Heart right ventricle (tissue), 16 donors: ENCODE measurements around the gene RARG. TPM values are rescaled to one million over a fixed set of nuclear protein-coding genes. Genes with fewer than 3 reads are reported as not detected.

Source experiments
- ATAC-seq, 8 donors: fragments of 200-7000 bp; cut with Tn5 transposase; one replicate each; pipeline ENCODE4 v1.9.1; 2020; ENCODE audit warnings: mild to moderate bottlenecking in 8 of 8, moderate library complexity in 8 of 8, moderate number of reproducible peaks in 1 of 8
- DNase-seq, 2 donors: peaks; one replicate each; pipeline ENCODE4 v3.0.0-alpha.2; 2020
- H3K27ac ChIP-seq, 10 donors: fragments of 200-600 bp; sonication (generic) in 2 of 10; one replicate each; pipeline versions ENCODE4 v1.5.0 to v1.8.0; 2020 to 2022; ENCODE audit warnings: mild to moderate bottlenecking in 3 of 10
- H3K27me3 ChIP-seq, 7 donors: fragments of 200-600 bp; one replicate each; pipeline ENCODE4 v1.8.0; 2021 to 2022; ENCODE audit warnings: mild to moderate bottlenecking in 2 of 7
- H3K36me3 ChIP-seq, 9 donors: fragments of 200-600 bp; sonication (generic) in 1 of 9; one replicate each; pipeline versions ENCODE4 v1.5.0 to v1.8.0; 2020 to 2022; ENCODE audit warnings: mild to moderate bottlenecking in 2 of 9
- H3K4me1 ChIP-seq, 9 donors: fragments of 200-600 bp; sonication (generic) in 1 of 9; one replicate each; pipeline versions ENCODE4 v1.5.0 to v1.8.0; 2020 to 2022; ENCODE audit warnings: mild to moderate bottlenecking in 4 of 9
- H3K4me3 ChIP-seq, 10 donors: fragments of 200-600 bp; sonication (generic) in 2 of 10; one replicate each; pipeline versions ENCODE4 v1.5.0 to v1.8.0; 2020 to 2022; ENCODE audit warnings: mild to moderate bottlenecking in 7 of 10, moderate library complexity in 2 of 10
- H3K9me3 ChIP-seq, 11 donors: fragments of 200-600 bp in 10 of 11; sonication (generic) in 2 of 11; one replicate each; pipeline versions ENCODE4 v1.5.0 to v1.8.0; 2013 to 2022; ENCODE audit warnings: mild to moderate bottlenecking in 2 of 11, control low read depth in 1 of 11, moderate library complexity in 1 of 11
- WGBS, 2 donors: extraction: QIAGEN DNeasy Blood & Tissue Kit; methylation state at CpG; one replicate each; pipeline ENCODE4 v1.1.7; 2013; ENCODE audit warnings: inconsistent platforms in 1 of 2; 5-methylcytosine and 5-hydroxymethylcytosine counted together
- intact Hi-C, 10 donors: fragments of 100-400 bp; cut with DNase I; formaldehyde crosslinking; loops; one replicate each; pipeline versions ENCODE4 v1.11.1 to v1.14.2; 2022
- polyA plus RNA-seq, 2 donors: library from polyadenylated mRNA; stranded (reverse); fragments of 200-250 nt; gene quantifications; one replicate each; pipeline ENCODE4 v1.2.3, GENCODE V29; 2013
- total RNA-seq, 10 donors: library from RNA; stranded (reverse); fragmentation: NEBNext Ultra II Directional in 3 of 10; extraction: Animal tissue kit (Norgen Biotek cat#: 25700) in 3 of 10; gene quantifications; one replicate each; pipeline versions ENCODE4 v1.2.1 to v1.2.4, GENCODE V29; 2021 to 2023
- TF ChIP-seq, protein P1 (sequence below), 9 donors: fragments of 200-600 bp; sonication (generic) in 2 of 9; IDR thresholded peaks; one replicate each; pipeline versions ENCODE4 v1.5.0 to v1.8.0; 2021 to 2022; ENCODE audit warnings: antibody characterized with exemption in 9 of 9, mild to moderate bottlenecking in 5 of 9, moderate library complexity in 1 of 9
- donor health status: Arrhythmogenic right ventricular cardiomyopathy.
- donor health status: ischemic (EF 13 %, LVEDD 7.1; RV severe dilation, severe dysfunction).
- donor health status: healthy with polysubstance abuse.
- donor health status: DM: no; HTN: yes; CAD: no.
- donor health status: DM: no; HTN: no; CAD: no.
- donor health status: ischemic (EF 25% LVEDD 6.9; RV normal size, moderate dysfunction).
- donor health status: ischemic (EF 25% LVEDD 5.7; RV mildly dilated, moderate dysfunction).
- donor health status: healthy.
- donor health status: DM: yes; HTN: yes; CAD: no.
- donor health status: Ischemic cardiomyopathy.
- donor health status: ischemic (EF 35%, LVEDD 5.7; RV mildly dilated, moderate dysfunction).
- donor health status: nonischemic (EF 11% LVEDD 7.7; RV severe dilation, severe dysfunction).
- donor health status: DM: yes; HTN: yes; CAD: no.
- donor health status: PGD.
- donor health status: ischemic (EF 29% LVEDD 5.4; RV normal size, mild dysfunction).
- donor health status: nonischemic (EF 23%, LVEDD 6.1; RV moderate dilation, normal function).

The RARG gene
- total and polyA plus RNA-seq, 12 donors = 7.0 to 21.7 (median 12.8) TPM

DNA sequence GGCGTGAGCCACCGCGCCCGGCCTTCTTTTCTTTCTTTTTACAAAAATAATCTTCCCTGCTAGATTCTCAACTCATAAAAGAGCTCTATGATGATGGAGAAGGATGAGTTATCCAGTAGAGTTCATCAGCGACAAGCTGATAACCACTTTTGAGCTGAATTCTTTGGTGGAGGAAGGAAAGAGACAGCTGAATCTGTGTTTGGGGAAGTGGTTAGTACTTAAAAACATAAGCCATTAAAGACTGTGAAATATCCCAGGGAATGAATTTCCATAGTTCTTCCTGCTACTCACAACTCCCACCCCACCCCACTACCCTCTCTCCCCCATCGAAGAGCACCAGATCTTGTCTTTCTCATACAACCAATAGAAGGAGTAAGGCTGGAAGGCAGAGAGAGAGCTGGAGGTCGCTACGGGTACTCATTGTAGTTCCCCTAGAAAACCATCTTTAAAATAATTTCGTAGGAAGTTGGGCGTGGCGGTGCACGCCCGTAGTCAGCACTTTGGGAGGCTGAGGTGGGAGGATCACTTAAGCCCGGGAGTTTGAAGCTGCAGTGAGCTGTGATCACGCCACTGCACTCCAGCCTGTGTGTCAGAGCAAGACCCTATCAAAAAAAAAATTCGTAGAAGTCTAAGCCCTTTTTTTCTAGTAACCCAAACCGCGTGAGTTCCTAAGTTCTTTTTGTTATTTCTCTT is 35.4 kb upstream of the RARG start:
- Histone ChIP-seq H3K4me1 (peaks cover 0 to 25% (median 5%) of the 10 kb centered on the region in 9 donors), H3K9me3 (no peaks in the 10 kb centered on the region), H3K4me3 (peak overlapping the region; percentile 54 to 73 (median 62)), H3K36me3 (no peaks in the 10 kb centered on the region), H3K27me3 (no peaks in the 10 kb centered on the region), H3K27ac (peak overlapping the region in 7 of 10 donors; percentile 6 to 64 (median 37))
- peak in 4 of 8 donors; percentile 25 to 41 (median 32) for ATAC-seq
- TF ChIP-seq, protein P1, sequence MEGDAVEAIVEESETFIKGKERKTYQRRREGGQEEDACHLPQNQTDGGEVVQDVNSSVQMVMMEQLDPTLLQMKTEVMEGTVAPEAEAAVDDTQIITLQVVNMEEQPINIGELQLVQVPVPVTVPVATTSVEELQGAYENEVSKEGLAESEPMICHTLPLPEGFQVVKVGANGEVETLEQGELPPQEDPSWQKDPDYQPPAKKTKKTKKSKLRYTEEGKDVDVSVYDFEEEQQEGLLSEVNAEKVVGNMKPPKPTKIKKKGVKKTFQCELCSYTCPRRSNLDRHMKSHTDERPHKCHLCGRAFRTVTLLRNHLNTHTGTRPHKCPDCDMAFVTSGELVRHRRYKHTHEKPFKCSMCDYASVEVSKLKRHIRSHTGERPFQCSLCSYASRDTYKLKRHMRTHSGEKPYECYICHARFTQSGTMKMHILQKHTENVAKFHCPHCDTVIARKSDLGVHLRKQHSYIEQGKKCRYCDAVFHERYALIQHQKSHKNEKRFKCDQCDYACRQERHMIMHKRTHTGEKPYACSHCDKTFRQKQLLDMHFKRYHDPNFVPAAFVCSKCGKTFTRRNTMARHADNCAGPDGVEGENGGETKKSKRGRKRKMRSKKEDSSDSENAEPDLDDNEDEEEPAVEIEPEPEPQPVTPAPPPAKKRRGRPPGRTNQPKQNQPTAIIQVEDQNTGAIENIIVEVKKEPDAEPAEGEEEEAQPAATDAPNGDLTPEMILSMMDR (IDR thresholded peaks at IDR 0.05) = no peak
- 52 to 57% methylated on average over 18 of the region's 18 CpGs for WGBS, 2 donors
- DNase-seq = no peak
- intact Hi-C loops = loop anchor here in 3 of 10 donors (5.0 kb wide), 1 partner anchor 55 kb away; no protein-coding TSS in a partner anchor

DNA sequence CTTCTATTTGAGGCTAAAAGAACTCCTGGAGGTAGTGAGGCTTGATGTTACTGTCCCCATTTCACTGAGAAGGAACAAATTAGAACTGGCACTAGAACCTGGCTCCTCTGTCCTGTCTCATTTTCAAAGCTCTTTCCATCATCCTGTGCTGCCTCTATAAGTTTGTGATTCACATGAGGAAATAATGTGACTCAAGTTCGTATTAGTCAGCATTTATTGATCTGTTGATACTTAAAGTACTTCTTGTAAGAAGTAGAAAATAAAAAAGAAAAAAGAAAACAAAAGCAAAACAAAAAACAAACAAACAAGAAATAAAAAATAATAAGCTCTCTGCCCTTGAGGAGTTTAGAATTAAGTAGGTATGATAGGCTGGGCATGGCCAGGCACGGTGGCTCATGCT is 33.8 kb upstream of the RARG start:
- intact Hi-C loops = loop anchor here in 3 of 10 donors (5.0 kb wide), 1 partner anchor 53 kb away; no protein-coding TSS in a partner anchor

DNA sequence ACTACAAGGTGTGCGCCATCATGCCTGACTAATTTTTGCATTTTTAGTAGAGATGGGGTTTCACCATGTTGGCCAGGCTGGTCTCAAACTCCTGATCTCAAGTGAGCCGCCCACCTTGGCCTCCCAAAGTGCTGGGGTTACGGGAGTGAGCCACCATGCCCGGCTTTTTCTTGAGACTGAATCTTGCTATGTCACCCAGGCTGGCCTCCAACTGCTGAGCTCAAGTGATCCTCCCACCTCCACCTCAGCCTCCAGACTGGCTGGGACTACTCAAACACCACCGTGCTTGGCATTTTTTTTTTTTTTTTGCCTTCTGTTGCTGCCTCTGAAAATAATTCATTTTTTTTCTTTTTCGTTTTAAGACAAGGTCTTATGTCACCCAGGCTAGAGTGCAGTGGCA is 27.9 kb upstream of the RARG start:
- peaks cover 0 to 8% (median 0%) of the 10 kb centered on the region in 9 donors for H3K4me1 ChIP-seq
- H3K9me3 ChIP-seq = no peaks in the 10 kb centered on the region
- DNase-seq = no peak
- no peak overlapping the region for H3K27ac ChIP-seq
- H3K36me3 ChIP-seq = peaks cover 0 to 13% (median 2%) of the 10 kb centered on the region in 9 donors
- H3K27me3 ChIP-seq = no peaks in the 10 kb centered on the region
- 86 to 91% methylated on average over 6 of the region's 6 CpGs for WGBS, 2 donors
- no peak overlapping the region for H3K4me3 ChIP-seq
- TF ChIP-seq, protein P1 (IDR thresholded peaks at IDR 0.05) = no peak
- intact Hi-C loops = no loop called here
- ATAC-seq = no peak

More for the DNA sequence above, 33.8 kb upstream of the RARG start:
- Histone ChIP-seq H3K4me1 (peaks cover 0 to 25% (median 5%) of the 10 kb centered on the region in 9 donors), H3K27me3 (no peaks in the 10 kb centered on the region), H3K4me3 (no peak overlapping the region), H3K27ac (no peak overlapping the region), H3K36me3 (no peaks in the 10 kb centered on the region), H3K9me3 (no peaks in the 10 kb centered on the region)
- DNase-seq (no peak), ATAC-seq (no peak)
- TF ChIP-seq, protein P1 (IDR thresholded peaks at IDR 0.05) = no peak
- 86 to 91% methylated on average over 2 of the region's 2 CpGs for WGBS, 2 donors

DNA sequence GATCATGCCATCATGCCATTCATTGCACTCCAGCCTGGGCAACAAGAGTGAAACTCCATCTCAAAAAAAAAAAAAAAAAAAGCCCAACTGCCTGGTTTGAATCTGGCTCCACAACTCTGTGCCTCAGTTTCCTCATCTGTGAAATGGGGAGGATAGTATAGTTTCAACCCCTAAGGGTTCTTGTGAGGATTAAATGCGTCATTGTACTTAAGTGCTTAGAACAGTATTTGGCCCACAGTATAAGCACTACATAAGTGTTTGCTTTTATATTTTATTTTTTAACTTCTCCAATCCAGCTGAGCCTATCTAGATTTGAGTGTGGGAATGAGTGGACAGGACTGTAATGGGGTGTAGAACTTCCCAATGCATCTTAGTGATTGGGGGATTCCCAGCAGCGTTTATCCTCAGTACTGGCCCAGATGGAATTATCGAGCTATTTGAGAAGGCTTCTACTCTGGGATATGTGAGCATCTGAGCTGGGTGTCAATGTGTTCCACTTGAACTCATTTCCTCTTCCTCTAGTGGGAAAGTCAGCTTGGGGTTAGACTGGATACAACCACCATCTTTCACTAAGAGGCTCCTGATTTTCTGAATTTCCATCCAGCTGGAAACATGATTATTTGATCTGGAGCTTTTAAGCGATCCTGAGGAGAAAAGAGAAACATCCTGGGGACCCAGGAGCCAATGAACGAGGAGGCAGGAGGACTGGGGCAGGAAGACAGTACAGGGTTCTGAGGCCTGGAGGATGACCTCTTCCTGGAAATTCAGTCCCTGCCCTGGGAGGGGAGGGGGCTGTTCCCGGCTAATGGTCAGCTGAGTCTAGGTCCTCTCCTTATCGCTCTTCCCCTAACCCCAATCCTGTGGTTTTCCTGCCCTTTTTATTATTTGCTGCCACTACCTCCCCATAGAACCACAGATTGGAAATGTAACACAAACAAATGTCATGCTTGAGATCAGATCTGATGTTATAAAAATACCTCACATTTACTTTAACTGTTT is 26.8 kb upstream of the RARG start:
- TF ChIP-seq, protein P1 (IDR thresholded peaks at IDR 0.05) = no peak
- Histone ChIP-seq H3K4me1 (peaks cover 0 to 11% (median 0%) of the 10 kb centered on the region in 9 donors), H3K27me3 (no peaks in the 10 kb centered on the region), H3K27ac (peak overlapping the region in 4 of 10 donors; percentile 21 to 52 (median 50)), H3K36me3 (peaks cover 0 to 23% (median 6%) of the 10 kb centered on the region in 9 donors), H3K9me3 (no peaks in the 10 kb centered on the region), H3K4me3 (no peak overlapping the region)
- WGBS, 2 donors = 53 to 59% methylated on average over 7 of the region's 7 CpGs
- DNase-seq (no peak), ATAC-seq (peak in 3 of 8 donors; percentile 29 to 67 (median 49))
- intact Hi-C loops = no loop called here
